Hepatocyte (in vitro differentiated cells): ENCODE results near the gene ADAM12. TPM values are rescaled to one million over a fixed set of nuclear protein-coding genes. Genes with fewer than 3 reads are reported as not detected.

Experiments used
- DNase-seq: peaks from one replicate; pipeline ENCODE4 v3.0.0-alpha.2; 2016; ENCODE audit warnings: low spot score
- H2AFZ ChIP-seq: fragments of 200-600 bp; sonication (generic); 2 replicates; pipeline ENCODE4 v1.6.0; 2016; ENCODE audit warnings: antibody characterized with exemption, mild to moderate bottlenecking
- H3K27ac ChIP-seq: fragments of 200-600 bp; sonication (generic); 2 replicates; pipeline ENCODE4 v1.5.1; 2016; ENCODE audit warnings: mild to moderate bottlenecking
- H3K27me3 ChIP-seq: fragments of 200-600 bp; sonication (generic); 2 replicates; pipeline ENCODE4 v1.6.1; 2016
- H3K36me3 ChIP-seq: fragments of 200-600 bp; sonication (generic); replicated peaks from 2 replicates; pipeline ENCODE4 v1.5.1; 2016; ENCODE audit warnings: low read depth; ENCODE audit not compliant: insufficient read depth
- H3K4me1 ChIP-seq: fragments of 200-600 bp; sonication (generic); 2 replicates; pipeline ENCODE4 v1.5.1; 2016; ENCODE audit warnings: mild to moderate bottlenecking, moderate library complexity; ENCODE audit not compliant: insufficient read depth
- H3K4me2 ChIP-seq: fragments of 200-600 bp; sonication (generic); 2 replicates; pipeline ENCODE4 v1.6.0; 2016
- H3K4me3 ChIP-seq: fragments of 200-600 bp; sonication (generic); 2 replicates; pipeline ENCODE4 v1.5.1; 2016; ENCODE audit warnings: mild to moderate bottlenecking
- H3K79me2 ChIP-seq: fragments of 200-600 bp; sonication (generic); 2 replicates; pipeline ENCODE4 v1.6.0; 2017; ENCODE audit warnings: mild to moderate bottlenecking
- H3K9me2 ChIP-seq: fragments of 200-600 bp; sonication (generic); replicated peaks from 2 replicates; pipeline ENCODE4 v1.6.0; 2017; ENCODE audit warnings: mild to moderate bottlenecking; ENCODE audit not compliant: insufficient read depth
- H3K9me3 ChIP-seq: fragments of 200-600 bp; sonication (generic); 2 replicates; pipeline ENCODE4 v1.5.1; 2016; ENCODE audit warnings: low read depth, mild to moderate bottlenecking
- H4K20me1 ChIP-seq: fragments of 200-600 bp; sonication (generic); 2 replicates; pipeline ENCODE4 v1.6.0; 2016; ENCODE audit warnings: mild to moderate bottlenecking; ENCODE audit not compliant: insufficient read depth, poor library complexity, severe bottlenecking
- CTCF ChIP-seq: fragments of 200-600 bp; sonication (generic); IDR thresholded peaks from 2 replicates; pipeline ENCODE4 v1.5.1; 2016; ENCODE audit warnings: antibody characterized with exemption, mild to moderate bottlenecking; ENCODE audit not compliant: poor library complexity
- EZH2 ChIP-seq: fragments of 200-600 bp; sonication (generic); IDR thresholded peaks from 2 replicates; pipeline ENCODE4 v1.6.1; 2016; ENCODE audit warnings: antibody characterized with exemption, mild to moderate bottlenecking, borderline replicate concordance
- EZH2phosphoT487 ChIP-seq: fragments of 200-600 bp; sonication (generic); IDR thresholded peaks from one replicate; pipeline ENCODE4 v1.6.1; 2018; ENCODE audit warnings: antibody characterized with exemption, mild to moderate bottlenecking, low read depth, moderate library complexity; ENCODE audit not compliant: unreplicated experiment, severe bottlenecking
- WGBS: methylation state at CpG from one replicate; pipeline ENCODE4 v1.1.6; 2016; ENCODE audit warnings: low lambda C conversion rate; ENCODE audit errors: missing lambda C conversion rate; 5-methylcytosine and 5-hydroxymethylcytosine counted together
- polyA plus RNA-seq: library from polyadenylated mRNA; unstranded; fragments of >200 nt; fragmentation: Nextera tagmentation; extraction: Ambion mirVana; gene quantifications from 2 replicates; pipeline ENCODE4 v1.2.1, GENCODE V29; 2016
- total RNA-seq: library from RNA; depleted of rRNA; stranded (reverse); fragments of >200 nt; gene quantifications from 2 replicates; pipeline ENCODE4 v1.2.3, GENCODE V29; 2014

The ADAM12 gene
- total and polyA plus RNA-seq, 2 experiments from 2014 or later = 4.9 to 11.3 TPM

GRCh38 chr10:126115886-126116285 lies 272.4 kb downstream of the ADAM12 start:
- Histone ChIP-seq H3K4me1 (peaks cover 6% of the 10 kb centered on the region), H3K79me2 (no peaks in the 10 kb centered on the region), H3K27me3 (no peaks in the 10 kb centered on the region), H2AFZ (no peak overlapping the region), H3K9me2 (no peaks in the 10 kb centered on the region), H3K4me3 (no peak overlapping the region), H4K20me1 (no peaks in the 10 kb centered on the region), H3K4me2 (no peak overlapping the region), H3K27ac (no peak overlapping the region), H3K36me3 (no peaks in the 10 kb centered on the region), H3K9me3 (no peaks in the 10 kb centered on the region)
- TF ChIP-seq CTCF = no peak
- TF ChIP-seq EZH2 = no peak
- no peak for TF ChIP-seq EZH2phosphoT487
- no peak for DNase-seq
- 61% methylated on average over 6 of the region's 6 CpGs for WGBS

- 44% methylated on average over 8 of the region's 8 CpGs for WGBS
- no peaks in the 10 kb centered on the region for H3K27me3 ChIP-seq
- no peaks in the 10 kb centered on the region for H3K79me2 ChIP-seq
- no peak for TF ChIP-seq CTCF
- no peak for TF ChIP-seq EZH2
- no peak for TF ChIP-seq EZH2phosphoT487
- no peaks in the 10 kb centered on the region for H3K9me3 ChIP-seq
- no peak overlapping the region for H3K4me3 ChIP-seq
- H4K20me1 ChIP-seq = no peaks in the 10 kb centered on the region
- H3K36me3 ChIP-seq = no peaks in the 10 kb centered on the region
- no peak overlapping the region for H3K27ac ChIP-seq
- DNase-seq = no peak
- peak overlapping the region; percentile 33 for H3K4me2 ChIP-seq
- H2AFZ ChIP-seq = no peak overlapping the region
- no peaks in the 10 kb centered on the region for H3K9me2 ChIP-seq
- peaks cover 14% of the 10 kb centered on the region for H3K4me1 ChIP-seq
Observed at GRCh38 chr10:126114884-126115555, 273.3 kb downstream of the ADAM12 start.

DNA sequence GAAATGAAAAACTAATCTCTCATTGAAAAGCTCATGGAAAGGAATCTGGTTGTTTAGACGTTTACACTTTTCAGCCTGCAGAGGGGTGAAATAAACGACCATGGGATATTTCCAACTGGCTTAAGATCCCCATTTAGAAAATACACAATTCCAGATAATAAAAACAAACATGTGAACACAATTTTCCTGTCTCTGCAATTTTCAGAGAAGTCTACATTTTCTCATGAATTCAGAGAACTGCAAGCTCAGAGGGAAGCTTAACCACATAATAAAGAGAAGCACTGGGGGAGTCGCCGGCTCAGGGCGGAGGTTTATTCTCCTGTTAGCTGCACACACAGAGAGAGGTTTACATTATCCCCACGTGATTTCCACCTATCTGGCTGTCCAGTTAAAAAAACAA lies 276.8 kb downstream of the ADAM12 start:
- DNase-seq = no peak

More for the DNA sequence above, 276.8 kb downstream of the ADAM12 start:
- Histone ChIP-seq H3K36me3 (no peaks in the 10 kb centered on the region), H4K20me1 (no peaks in the 10 kb centered on the region), H3K27ac (peak overlapping the region; percentile 41), H2AFZ (no peak overlapping the region), H3K4me3 (no peak overlapping the region), H3K27me3 (no peaks in the 10 kb centered on the region), H3K9me3 (no peaks in the 10 kb centered on the region), H3K4me2 (peak overlapping the region; percentile 20), H3K9me2 (no peaks in the 10 kb centered on the region), H3K4me1 (peaks cover 22% of the 10 kb centered on the region), H3K79me2 (no peaks in the 10 kb centered on the region)
- WGBS = 43% methylated on average over 6 of the region's 6 CpGs
- TF ChIP-seq CTCF (no peak), EZH2phosphoT487 (no peak), EZH2 (no peak)
